K562 (cell line): ENCODE data around the gene TBC1D17. TPM values are rescaled to one million over a fixed set of nuclear protein-coding genes. Genes with fewer than 3 reads are reported as not detected.

Experiments used
- CHD1 ChIP-seq: fragments of 200-600 bp; sonication (generic); IDR thresholded peaks from one replicate; pipeline ENCODE4 v1.6.1; 2012; ENCODE audit warnings: mild to moderate bottlenecking, moderate library complexity, low read length, inconsistent platforms
- ELF2 ChIP-seq: fragments of 250-450 bp; sonication (Bioruptor Pico); IDR thresholded peaks from 2 replicates; pipeline ENCODE4 v1.5.0; 2021; ENCODE audit warnings: mild to moderate bottlenecking
- HNRNPUL1 ChIP-seq: fragments of 200-400 bp; formaldehyde crosslinking; IDR thresholded peaks from 2 replicates; pipeline ENCODE4 v1.6.1; 2017; ENCODE audit warnings: low read length
- NFXL1 ChIP-seq: fragments of 450-650 bp; formaldehyde crosslinking; IDR thresholded peaks from 2 replicates; pipeline ENCODE4 v1.4.0; 2021; ENCODE audit warnings: mild to moderate bottlenecking
- PTRF ChIP-seq: fragments of 450-650 bp; IDR thresholded peaks from 2 replicates; pipeline ENCODE4 v1.6.1; 2016; ENCODE audit warnings: mild to moderate bottlenecking, missing genetic modification characterization, missing compliant biosample characterization
- RHOXF2B ChIP-seq: fragments of 250-450 bp; sonication (Bioruptor Pico); conservative IDR thresholded peaks from 2 replicates; pipeline ENCODE4 v1.5.1; 2021
- TOE1 ChIP-seq, 2 experiments: fragments of 450-650 bp in 1 of 2; sonication (generic) in 1 of 2; formaldehyde crosslinking in 1 of 2; IDR thresholded peaks; 2 replicates each; pipeline versions ENCODE4 v1.7.1 to v1.8.0; 2016 to 2022; ENCODE audit warnings: borderline replicate concordance in 2 of 2, mild to moderate bottlenecking in 2 of 2, antibody characterized with exemption in 1 of 2, inconsistent platforms in 1 of 2, low read depth in 1 of 2, missing genetic modification reagents in 1 of 2, moderate library complexity in 1 of 2
- ZNF174 ChIP-seq: fragments of 250-450 bp; sonication (Bioruptor Pico); IDR thresholded peaks from 2 replicates; pipeline ENCODE4 v1.4.0; 2020; ENCODE audit warnings: mild to moderate bottlenecking
- ZNF316 ChIP-seq: fragments of 450-650 bp; IDR thresholded peaks from 2 replicates; pipeline ENCODE4 v1.6.1; 2016
- polyA plus RNA-seq, 8 experiments: library from polyadenylated mRNA; depleted of rRNA in 4 of 8; stranded (reverse) in 5 of 8; unstranded in 3 of 8; fragments of >200 nt; fragmentation: Nextera tagmentation in 2 of 8; fragmentation: Illumina TruSeq in 1 of 8; extraction: Ambion mirVana in 2 of 8; extraction: Trizol in 1 of 8; gene quantifications; 2 replicates each; pipeline versions ENCODE4 v1.2.1 to v1.2.3, GENCODE V29; 2011 to 2014; ENCODE audit warnings: inconsistent platforms in 1 of 8, missing spikeins in 1 of 8
- total RNA-seq, 7 experiments: library from RNA; depleted of rRNA in 6 of 7; stranded (reverse); fragments of >200 nt in 6 of 7; fragmentation: Illumina TruSeq in 2 of 7; extraction: Trizol in 2 of 7; gene quantifications; 2 replicates each; pipeline versions ENCODE4 v1.2.1 to v1.2.3, GENCODE V29; 2011 to 2021; ENCODE audit warnings: low replicate concordance in 1 of 7
- TF ChIP-seq, protein P1 (sequence below), 2 experiments: fragments of 450-650 bp in 1 of 2; sonication (generic) in 1 of 2; formaldehyde crosslinking in 1 of 2; IDR thresholded peaks; 2 replicates each; pipeline versions ENCODE4 v1.7.1 to v1.9.0; 2016 to 2022; ENCODE audit warnings: inconsistent platforms in 1 of 2, mild to moderate bottlenecking in 1 of 2, missing genetic modification reagents in 1 of 2
- TF ChIP-seq, protein P2 (sequence below): sonication (generic); formaldehyde crosslinking; IDR thresholded peaks from 2 replicates; pipeline ENCODE4 v1.8.1; 2022; ENCODE audit warnings: missing genetic modification reagents
- TF ChIP-seq, protein P3 (sequence below): IDR thresholded peaks from 2 replicates; pipeline ENCODE4 v1.6.1; 2012; ENCODE audit warnings: low read depth, low read length, improper control_type of control experiment, borderline replicate concordance
- TF ChIP-seq, protein P4 (sequence below): sonication (generic); formaldehyde crosslinking; IDR thresholded peaks from 2 replicates; pipeline ENCODE4 v1.8.0; 2022; ENCODE audit warnings: mild to moderate bottlenecking, missing genetic modification reagents

TBC1D17 gene
- total and polyA plus RNA-seq, 9 of the 15 experiments (the other 6 are each of a cell fraction or from before 2014, with no cell fraction given): 0.42 to 16.0 (median 3.8) TPM

DNA sequence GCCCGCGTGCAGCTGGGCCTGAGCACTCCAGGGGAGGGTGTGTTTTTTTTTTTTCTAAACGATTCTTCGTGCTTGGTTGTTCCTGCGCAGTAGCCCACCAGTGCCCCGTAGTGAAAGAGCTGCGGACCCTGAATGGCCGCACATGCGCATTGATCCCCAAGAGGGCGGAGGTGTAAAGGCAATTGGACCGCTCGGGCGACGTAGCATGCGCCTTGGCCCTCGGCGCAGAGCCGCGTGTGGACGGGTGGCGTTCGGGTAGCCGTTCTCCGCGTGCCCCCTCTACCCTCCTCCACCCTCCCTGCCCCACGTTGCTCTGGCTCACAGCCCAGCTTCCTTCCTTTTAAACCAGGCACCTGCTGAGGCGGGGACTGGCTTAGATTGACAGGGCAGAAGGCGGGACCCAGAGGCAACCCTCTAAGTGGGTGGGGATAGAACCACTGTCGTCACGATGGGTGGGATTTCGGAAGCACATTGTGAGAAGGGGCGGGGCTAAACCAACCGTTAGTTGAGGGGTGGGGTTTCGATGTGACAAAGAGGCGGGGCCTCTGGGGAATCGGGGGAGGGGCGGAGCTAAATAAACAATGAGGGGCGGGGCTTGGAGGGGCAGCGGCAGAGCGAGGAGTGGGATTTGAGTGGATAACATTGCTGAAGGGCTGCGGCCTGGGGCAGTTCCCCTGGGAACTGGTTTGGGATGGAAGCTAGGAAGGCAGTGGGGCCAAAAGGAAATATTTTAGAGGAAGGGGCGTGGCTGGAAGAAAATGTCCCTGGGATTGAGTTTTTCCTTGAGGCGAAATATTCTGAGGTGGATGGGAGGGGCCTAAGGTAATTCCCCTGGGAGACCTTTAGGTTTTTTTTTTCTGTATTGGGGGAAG is 52.3 kb downstream of the TBC1D17 start (continued):
- TF ChIP-seq, protein P1, sequence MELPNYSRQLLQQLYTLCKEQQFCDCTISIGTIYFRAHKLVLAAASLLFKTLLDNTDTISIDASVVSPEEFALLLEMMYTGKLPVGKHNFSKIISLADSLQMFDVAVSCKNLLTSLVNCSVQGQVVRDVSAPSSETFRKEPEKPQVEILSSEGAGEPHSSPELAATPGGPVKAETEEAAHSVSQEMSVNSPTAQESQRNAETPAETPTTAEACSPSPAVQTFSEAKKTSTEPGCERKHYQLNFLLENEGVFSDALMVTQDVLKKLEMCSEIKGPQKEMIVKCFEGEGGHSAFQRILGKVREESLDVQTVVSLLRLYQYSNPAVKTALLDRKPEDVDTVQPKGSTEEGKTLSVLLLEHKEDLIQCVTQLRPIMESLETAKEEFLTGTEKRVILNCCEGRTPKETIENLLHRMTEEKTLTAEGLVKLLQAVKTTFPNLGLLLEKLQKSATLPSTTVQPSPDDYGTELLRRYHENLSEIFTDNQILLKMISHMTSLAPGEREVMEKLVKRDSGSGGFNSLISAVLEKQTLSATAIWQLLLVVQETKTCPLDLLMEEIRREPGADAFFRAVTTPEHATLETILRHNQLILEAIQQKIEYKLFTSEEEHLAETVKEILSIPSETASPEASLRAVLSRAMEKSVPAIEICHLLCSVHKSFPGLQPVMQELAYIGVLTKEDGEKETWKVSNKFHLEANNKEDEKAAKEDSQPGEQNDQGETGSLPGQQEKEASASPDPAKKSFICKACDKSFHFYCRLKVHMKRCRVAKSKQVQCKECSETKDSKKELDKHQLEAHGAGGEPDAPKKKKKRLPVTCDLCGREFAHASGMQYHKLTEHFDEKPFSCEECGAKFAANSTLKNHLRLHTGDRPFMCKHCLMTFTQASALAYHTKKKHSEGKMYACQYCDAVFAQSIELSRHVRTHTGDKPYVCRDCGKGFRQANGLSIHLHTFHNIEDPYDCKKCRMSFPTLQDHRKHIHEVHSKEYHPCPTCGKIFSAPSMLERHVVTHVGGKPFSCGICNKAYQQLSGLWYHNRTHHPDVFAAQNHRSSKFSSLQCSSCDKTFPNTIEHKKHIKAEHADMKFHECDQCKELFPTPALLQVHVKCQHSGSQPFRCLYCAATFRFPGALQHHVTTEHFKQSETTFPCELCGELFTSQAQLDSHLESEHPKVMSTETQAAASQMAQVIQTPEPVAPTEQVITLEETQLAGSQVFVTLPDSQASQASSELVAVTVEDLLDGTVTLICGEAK (IDR thresholded peaks at IDR 0.05): peak; percentile 9; the same call in 1 of the 2 replicates
- TF ChIP-seq, protein P1 (CRISPR knock-in tag; IDR thresholded peaks at IDR 0.05): 0 out of 2 replicates have a peak, but pooled peaks have one; percentile 18
- TF ChIP-seq, protein P2, sequence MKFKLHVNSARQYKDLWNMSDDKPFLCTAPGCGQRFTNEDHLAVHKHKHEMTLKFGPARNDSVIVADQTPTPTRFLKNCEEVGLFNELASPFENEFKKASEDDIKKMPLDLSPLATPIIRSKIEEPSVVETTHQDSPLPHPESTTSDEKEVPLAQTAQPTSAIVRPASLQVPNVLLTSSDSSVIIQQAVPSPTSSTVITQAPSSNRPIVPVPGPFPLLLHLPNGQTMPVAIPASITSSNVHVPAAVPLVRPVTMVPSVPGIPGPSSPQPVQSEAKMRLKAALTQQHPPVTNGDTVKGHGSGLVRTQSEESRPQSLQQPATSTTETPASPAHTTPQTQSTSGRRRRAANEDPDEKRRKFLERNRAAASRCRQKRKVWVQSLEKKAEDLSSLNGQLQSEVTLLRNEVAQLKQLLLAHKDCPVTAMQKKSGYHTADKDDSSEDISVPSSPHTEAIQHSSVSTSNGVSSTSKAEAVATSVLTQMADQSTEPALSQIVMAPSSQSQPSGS (CRISPR knock-in tag): no peak
- TF ChIP-seq CHD1: peak; percentile 31
- no peak for TF ChIP-seq TOE1 (IDR thresholded peaks at IDR 0.05; ENCODE audit: borderline replicate concordance)
- no peak for TF ChIP-seq TOE1 (CRISPR knock-in tag; IDR thresholded peaks at IDR 0.05; ENCODE audit: borderline replicate concordance, low read depth)
- no peak for TF ChIP-seq PTRF (tag)
- TF ChIP-seq, protein P3, sequence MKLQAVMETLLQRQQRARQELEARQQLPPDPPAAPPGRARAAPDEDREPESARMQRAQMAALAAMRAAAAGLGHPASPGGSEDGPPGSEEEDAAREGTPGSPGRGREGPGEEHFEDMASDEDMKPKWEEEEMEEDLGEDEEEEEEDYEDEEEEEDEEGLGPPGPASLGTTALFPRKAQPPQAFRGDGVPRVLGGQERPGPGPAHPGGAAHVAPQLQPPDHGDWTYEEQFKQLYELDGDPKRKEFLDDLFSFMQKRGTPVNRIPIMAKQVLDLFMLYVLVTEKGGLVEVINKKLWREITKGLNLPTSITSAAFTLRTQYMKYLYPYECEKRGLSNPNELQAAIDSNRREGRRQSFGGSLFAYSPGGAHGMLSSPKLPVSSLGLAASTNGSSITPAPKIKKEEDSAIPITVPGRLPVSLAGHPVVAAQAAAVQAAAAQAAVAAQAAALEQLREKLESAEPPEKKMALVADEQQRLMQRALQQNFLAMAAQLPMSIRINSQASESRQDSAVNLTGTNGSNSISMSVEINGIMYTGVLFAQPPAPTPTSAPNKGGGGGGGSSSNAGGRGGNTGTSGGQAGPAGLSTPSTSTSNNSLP: no peak
- TF ChIP-seq ZNF174 (CRISPR knock-in tag): no peak
- no peak for TF ChIP-seq ZNF316
- TF ChIP-seq, protein P4, sequence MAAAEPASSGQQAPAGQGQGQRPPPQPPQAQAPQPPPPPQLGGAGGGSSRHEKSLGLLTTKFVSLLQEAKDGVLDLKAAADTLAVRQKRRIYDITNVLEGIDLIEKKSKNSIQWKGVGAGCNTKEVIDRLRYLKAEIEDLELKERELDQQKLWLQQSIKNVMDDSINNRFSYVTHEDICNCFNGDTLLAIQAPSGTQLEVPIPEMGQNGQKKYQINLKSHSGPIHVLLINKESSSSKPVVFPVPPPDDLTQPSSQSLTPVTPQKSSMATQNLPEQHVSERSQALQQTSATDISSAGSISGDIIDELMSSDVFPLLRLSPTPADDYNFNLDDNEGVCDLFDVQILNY: no peak
- no peak for TF ChIP-seq HNRNPUL1
- TF ChIP-seq RHOXF2B (CRISPR knock-in tag): no peak
- TF ChIP-seq NFXL1 (CRISPR knock-in tag): peak; percentile 77; the same call in 1 of the 2 replicates
- TF ChIP-seq ELF2 (CRISPR knock-in tag): no peak
